ENCODE measurements around the gene ATF6. TPM values are rescaled to one million over a fixed set of nuclear protein-coding genes. Genes with fewer than 3 reads are reported as not detected.

ATF6 gene
- total RNA-seq, 1 donor from 2014 or later: 38.2 TPM

GRCh38 chr1:161743231-161743630, 22.9 kb upstream of the ATF6 start:
- Mint-ChIP-seq H3K4me1 (ENCODE audit: unreplicated experiment) (peaks cover 6% of the 10 kb centered on the region), H3K9me3 (ENCODE audit: unreplicated experiment) (no peaks in the 10 kb centered on the region), H3K27me3 (ENCODE audit: unreplicated experiment) (peaks cover 3% of the 10 kb centered on the region), H3K36me3 (ENCODE audit: low read depth, unreplicated experiment) (no peaks in the 10 kb centered on the region), H3K4me3 (ENCODE audit: unreplicated experiment) (no peak overlapping the region), H3K27ac (ENCODE audit: unreplicated experiment) (no peak overlapping the region)
- no peak for DNase-seq (ENCODE audit: low spot score)
- TF ChIP-seq CTCF (IDR thresholded peaks at IDR 0.05; ENCODE audit: unreplicated experiment): no peak

- no peaks in the 10 kb centered on the region for H3K36me3 Mint-ChIP-seq (ENCODE audit: low read depth, unreplicated experiment)
These were observed 18.3 kb upstream of the ATF6 start for GRCh38 chr1:161747801-161748200.

GRCh38 chr1:161749509-161750407, 16.4 kb upstream of the ATF6 start, which contains the start of gene DUSP12:
TSS of gene DUSP12 (plus strand) at chr1:161749786. CDS start at chr1:161749802, 16 bp downstream.
- H3K27me3 Mint-ChIP-seq (ENCODE audit: unreplicated experiment): peaks cover 8% of the 10 kb centered on the region
- DNase-seq (ENCODE audit: low spot score): peak; percentile 91
- TF ChIP-seq CTCF (IDR thresholded peaks at IDR 0.05; ENCODE audit: unreplicated experiment): no peak
- no peaks in the 10 kb centered on the region for H3K9me3 Mint-ChIP-seq (ENCODE audit: unreplicated experiment)
- peaks cover 13% of the 10 kb centered on the region for H3K36me3 Mint-ChIP-seq (ENCODE audit: low read depth, unreplicated experiment)
- peak within 1 kb of the TSS; percentile 98 for H3K4me3 Mint-ChIP-seq (ENCODE audit: unreplicated experiment)
- peak within 1 kb of the TSS; percentile 95 for H3K27ac Mint-ChIP-seq (ENCODE audit: unreplicated experiment)
- peaks cover 9% of the 10 kb centered on the region for H3K4me1 Mint-ChIP-seq (ENCODE audit: unreplicated experiment)

More at GRCh38 chr1:161747801-161748200, 18.3 kb upstream of the ATF6 start:
- Mint-ChIP-seq H3K27me3 (ENCODE audit: unreplicated experiment) (peaks cover 7% of the 10 kb centered on the region), H3K27ac (ENCODE audit: unreplicated experiment) (no peak overlapping the region), H3K9me3 (ENCODE audit: unreplicated experiment) (no peaks in the 10 kb centered on the region), H3K4me1 (ENCODE audit: unreplicated experiment) (peaks cover 13% of the 10 kb centered on the region), H3K4me3 (ENCODE audit: unreplicated experiment) (no peak overlapping the region)
- TF ChIP-seq CTCF (IDR thresholded peaks at IDR 0.05; ENCODE audit: unreplicated experiment): no peak
- no peak for DNase-seq (ENCODE audit: low spot score)

- no peaks in the 10 kb centered on the region for H3K9me3 Mint-ChIP-seq (ENCODE audit: unreplicated experiment)
- H3K4me1 Mint-ChIP-seq (ENCODE audit: unreplicated experiment): peaks cover 17% of the 10 kb centered on the region
- no peak for DNase-seq (ENCODE audit: low spot score)
- no peak overlapping the region for H3K27ac Mint-ChIP-seq (ENCODE audit: unreplicated experiment)
- H3K27me3 Mint-ChIP-seq (ENCODE audit: unreplicated experiment): peaks cover 2% of the 10 kb centered on the region
- TF ChIP-seq CTCF (IDR thresholded peaks at IDR 0.05; ENCODE audit: unreplicated experiment): peak; percentile 46
- peak overlapping the region; percentile 5 for H3K4me3 Mint-ChIP-seq (ENCODE audit: unreplicated experiment)
- no peaks in the 10 kb centered on the region for H3K36me3 Mint-ChIP-seq (ENCODE audit: low read depth, unreplicated experiment)
These were observed 2.5 kb upstream of the ATF6 start for GRCh38 chr1:161763522-161764098.

- Mint-ChIP-seq H3K36me3 (ENCODE audit: low read depth, unreplicated experiment) (no peaks in the 10 kb centered on the region), H3K9me3 (ENCODE audit: unreplicated experiment) (no peaks in the 10 kb centered on the region), H3K27me3 (ENCODE audit: unreplicated experiment) (no peaks in the 10 kb centered on the region), H3K4me3 (ENCODE audit: unreplicated experiment) (peak overlapping the region; percentile 31), H3K27ac (ENCODE audit: unreplicated experiment) (peak overlapping the region; percentile 76), H3K4me1 (ENCODE audit: unreplicated experiment) (peaks cover 20% of the 10 kb centered on the region)
- TF ChIP-seq CTCF (IDR thresholded peaks at IDR 0.05; ENCODE audit: unreplicated experiment): no peak
- DNase-seq (ENCODE audit: low spot score): no peak
These were observed 2.3 kb downstream of the ATF6 start for GRCh38 chr1:161768461-161768860.
